ENCODE data around the gene SLC19A1.

The SLC19A1 gene

GRCh38 chr21:45517249-45518065 lies 24.8 kb downstream of the SLC19A1 start:
- no peak for DNase-seq (ENCODE audit: low read depth)

- no peak for DNase-seq (ENCODE audit: low read depth)
These were observed 25.5 kb downstream of the SLC19A1 start for GRCh38 chr21:45516671-45517151.

DNA sequence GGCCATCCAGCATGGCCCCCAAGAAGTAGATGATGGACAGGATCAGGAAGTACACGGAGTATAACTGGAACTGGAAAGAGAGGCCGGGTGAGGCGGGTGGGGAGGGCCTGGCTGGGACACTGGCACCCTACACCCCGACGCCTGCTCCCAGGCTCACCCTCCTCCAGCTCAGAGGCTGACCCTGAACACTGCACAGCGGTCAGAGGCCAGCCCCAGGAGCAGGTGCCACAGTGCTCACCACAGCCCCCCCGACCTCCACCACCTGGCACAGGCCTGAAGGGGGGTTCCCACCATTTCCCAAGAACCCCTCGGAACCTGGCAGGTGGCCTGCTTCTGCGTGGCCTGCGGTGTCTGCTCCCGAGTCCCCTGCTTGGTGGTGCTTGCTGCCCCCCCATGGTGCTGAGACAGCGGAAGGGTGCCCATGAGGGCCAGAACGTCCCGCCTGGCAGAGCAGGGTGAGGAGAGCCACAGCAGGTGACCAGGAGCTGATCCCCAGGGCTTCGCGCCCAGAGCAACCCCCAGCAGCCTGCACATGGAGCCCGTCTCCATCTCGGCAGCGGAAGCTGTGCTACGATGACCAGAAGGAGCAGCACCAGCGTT lies 26.1 kb downstream of the SLC19A1 start:
- DNase-seq (ENCODE audit: low read depth), result no peak

DNA sequence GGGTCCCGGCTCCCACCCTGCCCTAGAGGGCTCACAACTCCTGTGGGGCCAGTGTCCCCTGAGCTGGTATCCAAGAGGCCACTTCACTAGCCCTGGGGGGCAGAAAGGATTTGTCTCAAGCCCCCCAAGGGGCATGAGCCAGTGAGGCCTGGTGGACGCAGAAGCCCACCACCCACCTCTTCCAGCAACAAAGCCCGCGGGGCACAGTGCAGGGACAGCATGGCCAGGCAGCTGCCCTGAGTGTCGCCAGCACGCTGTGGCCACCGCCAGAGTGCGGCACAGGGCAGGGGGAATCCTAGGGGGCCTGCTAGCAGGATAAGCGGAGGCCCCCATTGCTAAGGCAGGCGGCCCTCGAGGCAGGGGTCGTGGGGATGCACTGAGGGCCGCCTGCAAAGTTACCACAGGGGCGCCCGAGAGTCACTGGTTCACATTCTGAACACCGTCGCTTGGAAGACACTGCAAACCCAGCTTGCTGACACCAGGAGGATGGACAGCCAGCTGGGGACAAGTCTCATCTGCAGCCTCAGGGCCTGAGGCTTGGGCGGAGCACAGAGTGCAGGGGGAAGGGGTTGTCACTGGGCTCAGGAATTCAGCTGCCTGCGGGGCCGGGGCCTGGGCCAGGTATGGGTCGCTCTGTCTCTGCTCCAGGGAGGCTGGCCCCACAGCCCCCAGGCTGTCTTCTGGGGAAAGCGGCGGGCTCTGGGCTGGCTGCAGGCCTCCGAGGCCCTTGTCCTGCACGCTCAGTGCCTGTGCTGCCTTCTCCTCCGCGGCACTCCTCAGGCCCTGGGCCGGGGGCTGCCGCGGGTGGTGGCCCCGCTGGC lies 26.8 kb downstream of the SLC19A1 start:
- no peak for DNase-seq (ENCODE audit: low read depth)

- DNase-seq (ENCODE audit: low read depth), result no peak
These were observed 27.8 kb downstream of the SLC19A1 start for GRCh38 chr21:45514311-45515021.

DNA sequence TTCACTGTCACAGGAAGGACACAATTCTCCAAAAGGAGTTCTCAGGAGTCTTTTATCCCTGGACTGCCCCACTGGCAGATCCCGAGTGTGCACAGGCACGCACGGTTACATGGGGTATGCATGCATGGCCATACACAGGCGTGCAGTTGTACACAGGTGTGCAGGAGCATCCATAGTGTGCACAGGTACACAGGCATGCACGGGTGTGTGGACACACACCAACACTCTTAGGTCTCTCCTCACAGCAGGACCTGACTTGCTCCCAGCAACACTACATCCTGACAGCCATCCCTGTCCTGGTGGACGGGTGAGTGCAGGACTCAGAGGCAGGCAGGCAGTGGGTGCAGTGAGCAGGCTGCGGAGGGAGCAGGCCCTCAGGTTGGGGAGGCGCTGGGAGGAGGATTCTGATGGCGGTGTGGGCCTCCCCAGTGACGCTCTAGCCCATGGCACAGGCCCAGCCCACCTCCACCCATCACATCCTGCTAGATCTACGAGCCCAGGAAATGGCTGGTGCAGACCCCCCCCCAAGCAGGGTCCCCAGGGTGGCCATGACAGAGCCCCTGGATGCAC lies 28.4 kb downstream of the SLC19A1 start:
- DNase-seq (ENCODE audit: low read depth), result no peak

- no peak for DNase-seq (ENCODE audit: low read depth)
These were observed 29.1 kb downstream of the SLC19A1 start for GRCh38 chr21:45513003-45513717.

DNA sequence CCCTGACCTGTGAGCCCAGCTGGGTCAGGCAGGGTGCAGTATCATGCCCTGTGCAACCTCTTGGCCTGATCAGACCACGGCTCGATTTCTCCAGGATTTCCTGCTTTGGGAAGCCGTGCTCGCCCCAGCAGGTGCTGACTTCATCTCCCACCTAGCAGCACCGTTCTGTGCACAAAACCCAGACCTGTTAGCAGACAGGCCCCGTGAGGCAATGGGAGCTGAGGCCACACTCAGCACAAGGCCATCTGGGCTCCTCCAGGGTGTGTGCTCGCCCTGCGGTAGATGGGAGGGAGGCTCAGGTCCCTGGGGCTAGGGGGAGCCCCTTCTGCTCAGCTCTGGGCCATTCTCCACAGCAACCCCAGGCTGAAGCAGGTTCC lies 29.6 kb downstream of the SLC19A1 start:
- no peak for DNase-seq (ENCODE audit: low read depth)

DNA sequence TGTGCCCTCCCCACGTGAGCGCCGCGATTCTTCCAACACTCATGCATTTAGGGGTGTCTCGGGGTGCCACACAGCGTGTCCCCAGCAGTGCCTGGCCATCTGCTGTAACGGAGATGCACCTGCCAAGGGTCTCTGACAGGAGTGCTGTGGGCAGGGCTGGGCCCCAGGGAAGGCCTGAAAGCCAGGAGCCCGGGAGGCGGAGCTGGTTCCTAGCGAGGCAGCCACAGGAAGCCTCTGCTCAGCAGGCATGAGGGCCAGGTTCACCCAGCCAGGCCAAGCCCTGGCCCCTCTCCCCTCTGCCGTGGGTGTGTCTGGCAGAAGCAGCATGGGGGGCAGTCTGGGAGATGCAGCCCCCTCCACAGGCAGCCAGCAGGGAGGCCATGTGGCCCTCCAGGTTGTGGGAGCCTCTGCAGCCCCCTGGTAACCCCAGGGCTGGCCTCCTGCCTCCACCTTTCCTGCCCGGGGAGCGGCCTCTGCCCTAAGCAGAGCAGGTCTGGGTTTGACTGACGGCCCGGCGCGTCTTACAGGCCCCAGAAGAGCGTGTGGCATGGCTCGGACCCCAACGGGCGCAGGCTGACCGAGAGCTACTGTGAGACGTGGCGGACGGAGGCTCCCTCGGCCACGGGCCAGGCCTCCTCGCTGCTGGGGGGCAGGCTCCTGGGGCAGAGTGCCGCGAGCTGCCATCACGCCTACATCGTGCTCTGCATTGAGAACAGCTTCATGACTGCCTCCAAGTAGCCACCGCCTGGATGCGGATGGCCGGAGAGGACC lies 30.4 kb downstream of the SLC19A1 start:
- no peak for DNase-seq (ENCODE audit: low read depth)

DNA sequence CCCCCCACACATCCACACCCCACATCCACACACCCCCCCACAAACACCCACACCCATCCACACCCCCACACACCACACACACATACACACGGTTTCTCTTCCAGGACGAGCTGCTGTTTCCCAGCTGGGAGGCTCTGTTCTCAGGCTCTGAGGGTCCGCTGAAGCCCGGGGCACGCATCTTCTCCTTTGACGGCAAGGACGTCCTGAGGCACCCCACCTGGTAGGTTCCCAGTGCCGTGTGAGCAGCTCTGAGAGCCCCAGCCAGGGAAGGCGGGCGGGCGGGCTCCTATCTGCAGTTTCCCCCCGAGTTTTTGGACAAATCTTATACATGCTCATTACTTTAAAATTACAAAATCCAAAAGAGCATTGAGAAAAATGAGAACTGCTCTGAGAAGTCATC lies 31.2 kb downstream of the SLC19A1 start:
- no peak for DNase-seq (ENCODE audit: low read depth)

DNA sequence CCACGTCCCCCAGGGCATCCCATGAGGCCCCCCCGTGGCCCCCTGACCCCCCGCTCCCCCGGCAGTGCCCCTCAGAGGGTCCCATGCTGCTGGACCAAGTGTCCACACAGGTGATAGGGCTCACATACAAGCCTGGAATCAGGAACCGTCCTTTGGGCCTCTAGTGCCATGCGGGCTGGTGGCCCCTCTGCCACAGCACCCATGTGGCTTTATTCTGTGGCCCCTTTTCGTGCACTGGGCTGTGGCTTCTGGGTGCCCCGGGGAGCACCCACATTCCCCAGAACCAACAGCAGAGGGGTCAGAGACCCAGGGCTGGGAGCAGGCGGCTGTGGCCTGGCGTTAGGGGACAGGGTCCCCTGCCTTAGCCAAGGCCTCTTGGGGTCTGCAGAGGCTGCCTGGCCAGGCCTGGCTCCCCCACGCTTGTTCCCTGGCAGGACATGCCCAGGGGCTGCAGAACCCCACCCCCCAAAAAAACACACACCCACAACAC lies 31.7 kb downstream of the SLC19A1 start:
- no peak for DNase-seq (ENCODE audit: low read depth)

- no peak for DNase-seq (ENCODE audit: low read depth)
These were observed 32.4 kb downstream of the SLC19A1 start for GRCh38 chr21:45509566-45510465.

- no peak for DNase-seq (ENCODE audit: low read depth)
These were observed 33.4 kb downstream of the SLC19A1 start for GRCh38 chr21:45508607-45509565.

- DNase-seq (ENCODE audit: low read depth), result no peak
These were observed 34.2 kb downstream of the SLC19A1 start for GRCh38 chr21:45507888-45508508.

DNA sequence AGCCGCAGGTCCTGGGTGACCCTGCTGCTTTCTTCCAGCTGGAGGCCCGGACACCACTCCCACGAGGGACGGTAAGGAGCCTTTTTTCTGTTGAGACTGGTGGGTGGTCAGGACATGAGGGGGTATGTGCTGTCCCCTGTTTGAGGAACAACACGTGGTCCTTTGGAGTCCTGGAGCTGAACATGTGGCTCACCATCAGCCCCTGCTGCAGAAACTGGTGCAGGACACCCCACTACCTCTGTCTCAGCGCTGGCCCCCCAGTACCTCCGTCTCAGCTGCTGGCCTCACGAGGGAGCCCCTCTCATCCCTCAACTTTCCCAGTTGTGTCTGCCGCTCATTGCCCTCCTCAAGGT lies 34.7 kb downstream of the SLC19A1 start:
- DNase-seq (ENCODE audit: low read depth), result no peak

GRCh38 chr21:45506836-45507522 lies 35.3 kb downstream of the SLC19A1 start:
- DNase-seq (ENCODE audit: low read depth), result no peak

DNA sequence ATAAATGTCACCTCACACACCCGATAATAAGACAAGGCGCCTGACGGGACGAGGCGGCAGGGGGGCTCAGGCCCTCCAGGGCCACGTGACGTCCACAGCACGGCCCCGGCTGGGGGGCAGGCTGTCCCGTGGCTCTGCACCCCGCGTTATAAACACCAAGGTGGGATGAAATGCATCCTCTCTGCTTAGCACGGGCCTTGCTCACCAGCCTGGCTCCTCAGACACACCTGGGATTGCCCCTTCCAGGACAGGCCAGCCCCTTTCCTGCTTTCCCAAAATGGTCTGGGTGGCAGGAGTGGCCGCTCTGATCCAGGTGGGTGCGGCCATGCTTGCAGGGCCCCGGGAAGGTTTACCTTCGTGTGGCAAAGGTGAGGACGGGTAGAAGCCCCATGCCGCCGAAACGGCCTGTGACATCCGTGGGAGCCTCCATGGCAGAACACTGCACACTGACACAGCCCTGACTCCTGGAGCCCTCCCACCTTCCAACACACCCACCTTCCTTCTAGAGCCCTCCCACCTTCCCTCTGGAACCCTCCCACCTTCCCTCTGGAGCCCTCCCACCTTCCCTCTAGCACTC lies 35.9 kb downstream of the SLC19A1 start:
- DNase-seq (ENCODE audit: low read depth), result no peak

Measured in GM04503 (cell line).